ENCODE data around the gene HOTAIR. TPM values are rescaled to one million over a fixed set of nuclear protein-coding genes. Genes with fewer than 3 reads are reported as not detected.

The HOTAIR gene
- total RNA-seq, 1 donor from 2014 or later: not detected

DNA sequence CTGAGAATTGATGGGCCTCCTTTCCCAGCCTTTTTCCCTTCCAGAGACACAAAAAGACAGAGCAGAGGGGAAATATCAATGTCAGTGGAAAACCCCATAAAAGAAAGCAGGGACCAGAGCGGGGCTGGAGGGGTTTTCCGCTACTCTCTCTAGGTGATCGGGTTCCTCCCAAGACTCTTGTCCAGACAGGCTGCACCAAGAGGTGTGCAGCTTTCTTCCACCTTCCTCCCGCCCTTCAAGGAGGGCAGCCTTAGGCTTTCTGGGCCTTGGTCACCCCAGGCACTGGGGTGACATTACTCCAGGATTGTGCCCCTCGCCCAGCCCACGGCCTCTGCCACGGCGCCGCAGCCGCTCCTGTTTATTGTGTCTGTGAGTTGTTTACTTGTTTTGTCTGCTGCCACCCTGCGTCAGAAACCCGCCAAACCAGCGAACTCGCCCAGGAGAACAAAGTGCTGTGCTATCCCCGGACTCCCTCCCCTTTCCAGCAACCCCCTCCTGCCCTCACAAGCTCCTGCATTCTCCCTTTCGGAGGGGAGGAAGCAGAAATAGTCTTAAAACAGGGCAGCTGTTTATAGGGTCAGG is 46.8 kb upstream of the HOTAIR start:
- H3K9me3 ChIP-seq (ENCODE audit: low read depth): no peaks in the 10 kb centered on the region
- H3K9ac ChIP-seq: no peak overlapping the region
- no peaks in the 10 kb centered on the region for H3K36me3 Mint-ChIP-seq
- H4K20me1 ChIP-seq (ENCODE audit: low read depth): peaks cover 88% of the 10 kb centered on the region
- peaks cover 100% of the 10 kb centered on the region for H3K27me3 ChIP-seq
- H3K27ac ChIP-seq: no peak overlapping the region
- no peaks in the 10 kb centered on the region for H3K4me1 Mint-ChIP-seq
- H3K79me2 ChIP-seq (ENCODE audit: low read depth): no peaks in the 10 kb centered on the region
- H3K27ac Mint-ChIP-seq: no peak overlapping the region
- no peak overlapping the region for H2AFZ ChIP-seq (replicated peaks)
- no peak overlapping the region for H3K4me3 ChIP-seq
- TF ChIP-seq, protein P1, sequence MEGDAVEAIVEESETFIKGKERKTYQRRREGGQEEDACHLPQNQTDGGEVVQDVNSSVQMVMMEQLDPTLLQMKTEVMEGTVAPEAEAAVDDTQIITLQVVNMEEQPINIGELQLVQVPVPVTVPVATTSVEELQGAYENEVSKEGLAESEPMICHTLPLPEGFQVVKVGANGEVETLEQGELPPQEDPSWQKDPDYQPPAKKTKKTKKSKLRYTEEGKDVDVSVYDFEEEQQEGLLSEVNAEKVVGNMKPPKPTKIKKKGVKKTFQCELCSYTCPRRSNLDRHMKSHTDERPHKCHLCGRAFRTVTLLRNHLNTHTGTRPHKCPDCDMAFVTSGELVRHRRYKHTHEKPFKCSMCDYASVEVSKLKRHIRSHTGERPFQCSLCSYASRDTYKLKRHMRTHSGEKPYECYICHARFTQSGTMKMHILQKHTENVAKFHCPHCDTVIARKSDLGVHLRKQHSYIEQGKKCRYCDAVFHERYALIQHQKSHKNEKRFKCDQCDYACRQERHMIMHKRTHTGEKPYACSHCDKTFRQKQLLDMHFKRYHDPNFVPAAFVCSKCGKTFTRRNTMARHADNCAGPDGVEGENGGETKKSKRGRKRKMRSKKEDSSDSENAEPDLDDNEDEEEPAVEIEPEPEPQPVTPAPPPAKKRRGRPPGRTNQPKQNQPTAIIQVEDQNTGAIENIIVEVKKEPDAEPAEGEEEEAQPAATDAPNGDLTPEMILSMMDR (IDR thresholded peaks at IDR 0.05): peak; percentile 45
- TF ChIP-seq EZH2phosphoT487 (IDR thresholded peaks at IDR 0.05): peak; percentile 92
- TF ChIP-seq EZH2 (IDR thresholded peaks at IDR 0.05): peak; percentile 93
- H3K4me2 ChIP-seq: no peak overlapping the region
- H3K27me3 Mint-ChIP-seq (ENCODE audit: insufficient read depth, low read depth): peaks cover 89% of the 10 kb centered on the region
- peak; percentile 74 for DNase-seq (ENCODE audit: low spot score)
- no peaks in the 10 kb centered on the region for H3F3A ChIP-seq (ENCODE audit: low read depth)
- H3K36me3 ChIP-seq: no peaks in the 10 kb centered on the region
- no peaks in the 10 kb centered on the region for H3K4me1 ChIP-seq
- H3K4me3 Mint-ChIP-seq: no peak overlapping the region
- H3K9me3 Mint-ChIP-seq: no peaks in the 10 kb centered on the region

DNA sequence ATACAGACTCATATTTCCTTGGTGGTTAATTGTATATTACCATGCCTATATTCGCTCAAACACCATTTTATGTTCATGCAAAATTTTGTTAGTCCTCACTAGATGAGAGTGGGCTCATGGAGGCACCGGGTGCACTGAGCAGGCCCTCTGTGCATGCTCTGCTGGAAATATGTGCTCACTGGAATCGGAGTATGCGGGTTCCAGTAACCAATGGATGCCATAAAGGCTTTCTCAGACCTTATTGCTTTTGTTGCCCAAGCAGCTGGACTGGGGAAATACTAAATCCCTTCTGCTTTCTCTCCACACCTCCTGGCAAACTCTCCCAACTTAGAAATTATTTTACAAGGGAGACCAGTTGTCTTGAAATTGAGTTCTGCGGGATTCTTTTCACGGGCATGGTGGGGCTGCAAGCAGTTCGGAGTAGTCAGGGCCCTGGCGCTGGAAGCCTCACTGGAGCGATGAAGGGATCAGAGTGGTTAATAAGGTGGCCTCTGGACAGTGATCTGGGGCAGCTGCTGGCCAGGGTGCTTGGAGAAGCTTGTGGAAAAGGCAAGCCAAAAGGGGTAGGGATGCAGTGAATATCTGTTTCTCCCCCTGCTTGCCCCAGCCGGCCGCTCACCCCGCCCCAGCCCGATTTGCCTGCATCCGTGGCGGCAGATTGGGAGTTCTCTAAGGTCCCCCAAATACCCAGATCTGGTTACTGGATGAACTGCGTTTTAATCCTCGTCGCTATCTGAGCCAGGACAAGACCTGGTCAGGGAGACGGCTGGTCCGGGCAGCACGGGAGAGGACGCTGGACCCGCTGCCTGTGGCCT is 46.0 kb upstream of the HOTAIR start:
- Histone ChIP-seq H3K79me2 (ENCODE audit: low read depth) (no peaks in the 10 kb centered on the region), H3K36me3 (no peaks in the 10 kb centered on the region), H4K20me1 (ENCODE audit: low read depth) (peaks cover 85% of the 10 kb centered on the region), H3K4me1 (no peaks in the 10 kb centered on the region), H3K4me3 (no peak overlapping the region), H3K9me3 (ENCODE audit: low read depth) (no peaks in the 10 kb centered on the region), H2AFZ (replicated peaks) (no peak overlapping the region), H3K9ac (no peak overlapping the region), H3K4me2 (no peak overlapping the region), H3K27me3 (peaks cover 100% of the 10 kb centered on the region), H3K27ac (no peak overlapping the region), H3F3A (ENCODE audit: low read depth) (no peaks in the 10 kb centered on the region)
- Mint-ChIP-seq H3K9me3 (no peaks in the 10 kb centered on the region), H3K27ac (no peak overlapping the region), H3K4me3 (no peak overlapping the region), H3K36me3 (no peaks in the 10 kb centered on the region), H3K27me3 (ENCODE audit: insufficient read depth, low read depth) (peaks cover 89% of the 10 kb centered on the region), H3K4me1 (no peaks in the 10 kb centered on the region)
- DNase-seq (ENCODE audit: low spot score): no peak
- TF ChIP-seq EZH2 (IDR thresholded peaks at IDR 0.05): no peak
- TF ChIP-seq, protein P1 (IDR thresholded peaks at IDR 0.05): no peak
- no peak for TF ChIP-seq EZH2phosphoT487 (IDR thresholded peaks at IDR 0.05)

DNA sequence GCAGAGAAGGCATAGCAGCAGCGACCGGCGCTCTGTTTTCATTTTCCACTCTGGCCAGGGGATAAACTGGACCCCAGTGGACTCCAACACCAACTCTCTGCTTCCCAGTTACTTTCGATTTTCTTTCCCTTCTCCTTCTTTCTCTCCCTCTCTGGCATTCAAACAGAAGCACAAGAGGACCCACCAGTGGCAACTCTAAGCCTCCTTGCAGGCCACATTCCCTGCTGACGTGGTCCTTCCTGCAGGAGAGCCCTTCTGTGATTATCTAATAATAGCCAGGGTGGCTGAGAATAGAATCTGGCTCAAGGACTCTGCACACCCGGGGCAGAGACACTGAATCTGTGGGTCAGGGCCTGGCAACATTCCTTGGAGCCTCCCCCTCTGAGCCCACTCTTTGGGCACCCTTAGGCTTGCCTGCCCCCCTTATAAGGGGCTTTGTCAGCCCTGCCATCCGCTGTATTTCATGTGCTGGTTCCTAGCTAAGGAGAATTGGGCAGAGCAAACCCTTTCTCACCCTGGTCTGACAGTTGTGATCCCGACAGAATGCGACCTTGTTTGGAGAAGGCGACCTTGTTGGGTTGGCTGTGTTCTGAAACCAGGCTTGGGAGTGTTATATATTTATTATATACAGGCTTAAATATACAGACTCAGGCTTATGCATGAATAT is 45.3 kb upstream of the HOTAIR start:
- no peaks in the 10 kb centered on the region for H3K9me3 ChIP-seq (ENCODE audit: low read depth)
- H3K27ac Mint-ChIP-seq: no peak overlapping the region
- H2AFZ ChIP-seq (replicated peaks): no peak overlapping the region
- H3F3A ChIP-seq (ENCODE audit: low read depth): no peaks in the 10 kb centered on the region
- H4K20me1 ChIP-seq (ENCODE audit: low read depth): peaks cover 85% of the 10 kb centered on the region
- H3K4me2 ChIP-seq: no peak overlapping the region
- H3K36me3 Mint-ChIP-seq: no peaks in the 10 kb centered on the region
- H3K36me3 ChIP-seq: no peaks in the 10 kb centered on the region
- peak overlapping the region; percentile 10 for H3K4me3 Mint-ChIP-seq
- H3K27ac ChIP-seq: no peak overlapping the region
- H3K9me3 Mint-ChIP-seq: peaks cover under 1% of the 10 kb centered on the region
- TF ChIP-seq EZH2phosphoT487 (IDR thresholded peaks at IDR 0.05) (no peak), EZH2 (IDR thresholded peaks at IDR 0.05) (no peak)
- TF ChIP-seq, protein P1 (IDR thresholded peaks at IDR 0.05): no peak
- no peaks in the 10 kb centered on the region for H3K79me2 ChIP-seq (ENCODE audit: low read depth)
- no peaks in the 10 kb centered on the region for H3K4me1 ChIP-seq
- H3K4me1 Mint-ChIP-seq: no peaks in the 10 kb centered on the region
- H3K4me3 ChIP-seq: no peak overlapping the region
- no peak overlapping the region for H3K9ac ChIP-seq
- peaks cover 100% of the 10 kb centered on the region for H3K27me3 ChIP-seq
- no peak for DNase-seq (ENCODE audit: low spot score)
- peaks cover 89% of the 10 kb centered on the region for H3K27me3 Mint-ChIP-seq (ENCODE audit: insufficient read depth, low read depth)

Data from neural progenitor cell (in vitro differentiated cells).